Measurements from ENCODE around the gene ZNF627.
"Not testable (repeated sequence)": the region's sequence is repeated elsewhere in the genome, so short reads cannot be mapped to it uniquely, and the experiment has no call there.

ZNF627 gene

GRCh38 chr19:11576227-11576626 is 21.1 kb upstream of the ZNF627 start:
- DNase-seq, result no peak

GRCh38 chr19:11577451-11578257 is 19.6 kb upstream of the ZNF627 start, which contains the start of gene ACP5:
Gene ACP5 (minus strand): TSS chr19:11577645. CDS start chr19:11577317, 328 bp downstream.
- DNase-seq, result no peak

DNA sequence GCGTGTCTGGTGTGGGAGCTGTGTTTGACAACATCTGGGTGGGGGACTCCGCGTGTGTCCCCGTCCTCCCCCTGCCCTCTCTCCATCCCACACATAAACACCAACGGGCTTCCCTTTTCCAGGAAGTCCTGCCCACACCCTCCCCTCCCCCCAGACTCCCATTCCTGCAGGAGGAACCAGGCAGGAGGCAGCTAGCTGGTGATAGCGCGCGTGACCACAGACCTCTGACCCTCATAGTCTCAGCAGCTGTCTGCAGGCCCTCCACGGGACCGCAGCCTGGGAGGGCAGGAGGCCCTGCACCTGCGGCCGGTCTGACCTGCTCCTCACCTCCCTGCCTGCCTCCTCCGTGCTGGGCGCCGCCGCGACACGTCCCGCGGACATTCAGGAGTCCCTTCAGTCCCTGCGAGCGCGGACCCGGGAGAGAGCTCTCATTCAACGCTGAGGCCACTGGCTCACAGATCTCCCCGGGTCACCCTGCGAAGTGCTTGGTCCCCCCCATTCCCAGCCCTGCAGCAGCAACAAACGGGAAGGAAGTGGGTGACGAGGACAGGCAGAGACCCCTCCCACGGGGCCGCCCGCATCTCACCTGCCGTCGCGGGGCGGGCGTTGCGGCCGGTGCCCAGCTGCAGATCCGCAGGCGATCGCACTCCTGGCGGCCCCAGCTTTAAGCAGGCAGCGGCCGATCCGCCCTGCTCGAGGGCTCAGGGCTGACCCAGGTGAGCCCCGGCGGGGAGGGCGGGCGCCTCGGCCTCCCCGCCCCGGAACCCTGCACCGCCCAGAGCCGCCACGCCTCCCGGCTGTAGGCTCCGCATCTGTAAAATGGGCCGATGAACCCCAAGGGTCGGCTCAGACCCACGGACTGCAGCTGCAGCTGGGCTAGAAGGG is 18.8 kb upstream of the ZNF627 start:
- DNase-seq, result no peak

GRCh38 chr19:11580116-11580515 is 17.2 kb upstream of the ZNF627 start:
- no peak for DNase-seq

DNA sequence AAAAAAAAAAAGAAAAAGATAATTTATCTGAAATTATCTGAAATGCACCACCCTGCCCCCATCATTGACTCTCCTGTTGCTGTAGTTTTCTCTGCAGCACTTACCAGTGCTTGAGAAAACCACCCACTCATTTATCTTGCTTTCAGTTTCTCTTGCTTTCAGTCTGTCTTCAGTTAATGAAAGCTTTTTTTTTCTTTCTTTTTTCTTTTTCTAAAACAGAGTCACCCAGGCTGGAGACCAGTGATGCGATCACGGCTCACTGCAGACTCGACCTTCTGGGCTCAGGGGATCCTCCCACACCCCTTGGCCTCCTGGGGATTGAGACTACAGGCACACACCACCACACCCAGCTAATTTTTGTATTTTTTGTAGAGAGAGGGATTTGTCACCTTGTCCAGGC is 15.5 kb upstream of the ZNF627 start:
- peak; percentile 28 for DNase-seq

- no peak for DNase-seq
Observed at GRCh38 chr19:11586331-11586730, 11.0 kb upstream of the ZNF627 start.

- peak; percentile 89 for DNase-seq
Observed at GRCh38 chr19:11587302-11587974, 9.8 kb upstream of the ZNF627 start.

DNA sequence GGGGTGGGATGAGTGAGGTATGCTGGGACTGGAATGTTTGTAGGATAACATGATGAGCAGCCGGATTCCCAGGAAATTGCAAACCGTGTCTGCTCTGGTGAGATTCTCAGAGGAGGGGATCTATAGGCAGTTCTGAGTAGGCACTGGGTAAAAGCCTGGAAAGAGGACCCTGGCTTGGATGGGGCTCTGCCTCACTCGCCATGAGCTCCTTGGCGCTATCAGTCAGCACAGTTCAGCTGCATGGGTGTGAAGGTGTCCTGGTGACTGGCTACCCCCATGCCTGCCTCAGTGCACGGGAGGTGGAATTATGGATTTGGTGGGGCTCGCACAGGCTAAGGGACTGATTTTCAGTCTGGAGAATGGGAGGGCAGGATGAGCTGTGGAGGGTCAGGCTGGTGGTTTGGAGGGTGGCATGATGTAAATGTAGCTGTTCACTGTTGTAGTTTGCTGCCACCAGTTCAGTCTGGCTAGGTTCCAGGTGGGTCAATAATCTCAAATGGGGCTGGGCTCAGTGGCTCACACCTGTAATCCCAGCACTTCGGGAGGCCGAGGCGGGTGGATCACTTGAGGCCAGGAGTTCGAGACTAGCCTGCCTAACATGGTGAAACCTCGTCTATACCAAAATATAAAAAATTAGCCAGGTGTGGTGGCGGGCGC is 9.2 kb upstream of the ZNF627 start:
- peak; percentile 70 for DNase-seq

GRCh38 chr19:11594084-11594483 is 3.2 kb upstream of the ZNF627 start:
- no peak for DNase-seq

DNA sequence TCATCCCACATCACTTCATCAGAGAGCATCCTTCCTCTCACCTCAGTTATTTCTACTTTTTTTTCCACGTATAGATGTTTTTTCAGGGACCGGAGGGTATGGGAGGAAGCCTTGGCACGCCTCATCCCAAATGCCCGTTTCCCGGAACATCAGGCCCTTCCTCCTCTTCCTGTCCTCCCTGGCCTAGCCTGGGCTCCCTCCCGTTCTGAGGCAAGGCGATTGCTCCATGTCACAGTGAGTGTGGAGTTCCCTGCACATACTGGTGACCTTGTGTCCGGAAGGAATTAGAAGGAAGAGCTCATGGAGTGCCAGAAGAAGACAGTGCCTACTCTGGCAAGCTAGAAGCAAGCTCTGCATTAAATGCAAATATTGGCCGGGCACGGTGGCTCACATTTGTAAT is 1.1 kb upstream of the ZNF627 start:
- DNase-seq, result no peak

- DNase-seq, result peak; percentile 49
Observed at GRCh38 chr19:11598103-11598483, 810 bp downstream of the ZNF627 start.

- DNase-seq, result no peak
Observed at GRCh38 chr19:11598746-11599145, 1.5 kb downstream of the ZNF627 start.

GRCh38 chr19:11599704-11600103 is 2.4 kb downstream of the ZNF627 start:
- DNase-seq, result not testable (repeated sequence)

- DNase-seq, result no peak
Observed at GRCh38 chr19:11606484-11606883, 9.2 kb downstream of the ZNF627 start.

- no peak for DNase-seq
Observed at GRCh38 chr19:11611730-11612129, 14.4 kb downstream of the ZNF627 start.

- DNase-seq, result no peak
Observed at GRCh38 chr19:11612816-11613511, 15.7 kb downstream of the ZNF627 start.

GRCh38 chr19:11617180-11618062 is 20.1 kb downstream of the ZNF627 start:
- no peak for DNase-seq

- no peak for DNase-seq
Observed at GRCh38 chr19:11620553-11620952, 23.3 kb downstream of the ZNF627 start.

DNA sequence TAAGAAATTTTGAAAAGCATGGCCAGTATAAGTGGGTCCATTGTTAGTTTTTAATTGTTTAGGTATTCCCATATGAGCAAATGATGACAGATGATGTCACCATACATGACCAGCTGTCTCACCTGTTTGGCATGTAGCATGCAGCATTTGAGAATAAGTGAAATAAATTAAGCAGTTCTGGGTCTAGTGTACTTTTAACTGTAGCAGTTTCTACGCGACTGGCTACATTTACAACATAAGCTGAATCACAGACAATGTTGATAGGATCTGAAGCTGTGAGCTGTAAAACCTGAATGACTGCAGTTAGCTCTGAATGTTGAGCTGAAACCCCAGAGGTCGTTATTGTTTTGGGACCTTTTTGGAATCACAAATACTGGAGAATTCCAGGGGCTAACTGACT is 25.1 kb downstream of the ZNF627 start:
- DNase-seq, result not testable (repeated sequence)

GRCh38 chr19:11624069-11624463 is 26.8 kb downstream of the ZNF627 start:
- DNase-seq, result no peak

- DNase-seq, result no peak
Observed at GRCh38 chr19:11626252-11626651, 29.0 kb downstream of the ZNF627 start.
